Right hindlimb (tissue), 1 donor: ENCODE results near the gene DLGAP3.

Experiments
- DNase-seq: peaks from one replicate; pipeline ENCODE4 v3.0.0-alpha.2; 2018

The DLGAP3 gene

DNA sequence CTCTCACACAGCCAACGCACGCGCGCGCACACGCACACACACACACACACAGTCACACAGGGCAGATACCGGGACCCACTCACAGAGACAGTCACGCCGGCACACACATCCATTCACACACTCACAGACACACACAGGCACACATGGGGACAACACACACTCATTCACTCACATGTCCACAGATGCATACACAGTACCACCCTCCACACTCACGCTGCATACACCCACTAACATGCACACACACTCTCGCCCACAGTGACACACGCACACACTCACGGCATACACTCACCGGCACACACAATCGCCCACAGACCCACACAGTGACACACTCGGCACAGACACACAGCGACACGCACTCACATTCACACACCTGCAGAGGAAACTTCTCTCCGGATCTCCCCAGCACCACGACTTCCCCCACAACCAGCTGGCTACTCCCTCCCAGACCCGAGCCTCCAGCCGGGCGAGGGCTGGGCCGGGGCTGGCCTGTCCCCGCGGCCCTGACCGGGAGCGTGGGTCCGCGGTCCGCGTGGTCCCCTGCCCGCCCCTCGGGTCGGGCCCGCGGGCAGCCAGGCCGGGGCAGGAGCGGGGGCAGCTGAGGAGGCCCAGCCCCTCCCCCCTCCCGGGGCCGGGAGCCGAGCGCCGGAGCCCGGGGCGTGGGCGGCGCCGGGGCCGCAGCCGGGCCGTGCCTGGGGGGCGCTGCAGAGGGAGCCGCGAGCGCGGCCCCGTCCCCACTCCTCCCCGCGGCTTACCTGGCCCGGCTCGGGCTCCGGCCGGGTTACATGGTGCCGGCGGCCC is 552 bp downstream of the DLGAP3 start:
- DNase-seq = no peak

- no peak for DNase-seq
These were observed 1.3 kb downstream of the DLGAP3 start for GRCh38 chr1:34928066-34928696.

GRCh38 chr1:34927316-34927715 is 2.1 kb downstream of the DLGAP3 start:
- no peak for DNase-seq

GRCh38 chr1:34926894-34927293 is 2.6 kb downstream of the DLGAP3 start:
- no peak for DNase-seq

GRCh38 chr1:34926156-34926555 is 3.3 kb downstream of the DLGAP3 start:
- no peak for DNase-seq

DNA sequence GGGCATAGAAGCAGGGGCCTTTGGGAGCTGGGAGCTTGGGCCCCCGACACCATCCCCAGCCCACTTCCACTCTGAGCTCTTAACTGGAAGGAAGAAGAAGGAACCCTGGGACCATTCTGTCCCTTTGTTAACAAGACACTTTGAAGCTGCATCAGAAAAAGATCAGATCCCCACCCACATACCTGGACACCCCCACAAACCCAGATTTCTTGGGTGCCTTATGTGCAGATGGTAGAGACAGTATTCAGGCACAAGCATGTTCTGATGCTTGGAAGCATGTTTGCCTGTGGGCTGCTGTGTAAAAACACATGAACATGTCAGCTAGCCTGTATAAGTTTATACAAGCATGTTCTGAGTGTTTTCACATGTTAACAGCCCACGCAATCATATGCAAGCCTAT is 3.7 kb downstream of the DLGAP3 start:
- DNase-seq = no peak

DNA sequence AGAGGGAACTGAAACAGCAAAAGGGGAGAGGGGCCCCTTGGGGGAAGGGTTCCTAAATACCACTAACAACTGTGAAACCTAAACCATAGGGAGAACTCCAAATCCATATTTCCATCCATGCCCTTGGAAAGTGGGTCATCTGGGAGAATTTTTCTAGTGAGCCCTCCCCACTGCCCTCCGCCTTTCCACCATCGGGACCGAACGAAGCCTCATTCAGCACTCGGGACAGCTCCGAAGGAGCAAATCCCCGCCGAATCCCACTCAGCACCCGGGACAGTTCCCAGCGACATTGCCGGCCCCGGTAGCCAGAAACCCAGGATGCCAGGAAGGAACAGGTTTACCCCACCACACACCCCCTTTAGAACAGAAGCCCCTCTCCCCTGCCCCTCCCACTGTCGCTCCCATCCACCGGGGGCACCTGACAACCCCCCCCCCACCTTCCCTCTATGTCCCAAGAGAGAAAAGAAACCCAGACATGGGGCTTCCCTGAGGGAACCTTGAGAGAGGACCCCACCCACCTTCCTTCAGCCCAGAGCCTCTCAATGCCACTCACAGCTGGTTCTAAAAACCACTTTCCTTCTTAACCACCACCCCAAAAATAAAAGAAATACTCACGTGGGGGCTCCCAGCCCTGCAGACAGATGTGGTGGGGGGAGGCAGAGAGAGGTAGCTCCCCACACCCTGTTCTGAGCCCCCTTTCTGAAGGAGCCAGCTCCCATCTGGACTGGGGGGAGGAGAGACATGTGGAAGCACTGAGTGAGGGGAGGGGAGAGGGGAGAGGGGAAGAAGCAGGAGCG is 4.5 kb downstream of the DLGAP3 start:
- peak; percentile 84 for DNase-seq

GRCh38 chr1:34923490-34923889 is 6.0 kb downstream of the DLGAP3 start:
- DNase-seq = no peak

DNA sequence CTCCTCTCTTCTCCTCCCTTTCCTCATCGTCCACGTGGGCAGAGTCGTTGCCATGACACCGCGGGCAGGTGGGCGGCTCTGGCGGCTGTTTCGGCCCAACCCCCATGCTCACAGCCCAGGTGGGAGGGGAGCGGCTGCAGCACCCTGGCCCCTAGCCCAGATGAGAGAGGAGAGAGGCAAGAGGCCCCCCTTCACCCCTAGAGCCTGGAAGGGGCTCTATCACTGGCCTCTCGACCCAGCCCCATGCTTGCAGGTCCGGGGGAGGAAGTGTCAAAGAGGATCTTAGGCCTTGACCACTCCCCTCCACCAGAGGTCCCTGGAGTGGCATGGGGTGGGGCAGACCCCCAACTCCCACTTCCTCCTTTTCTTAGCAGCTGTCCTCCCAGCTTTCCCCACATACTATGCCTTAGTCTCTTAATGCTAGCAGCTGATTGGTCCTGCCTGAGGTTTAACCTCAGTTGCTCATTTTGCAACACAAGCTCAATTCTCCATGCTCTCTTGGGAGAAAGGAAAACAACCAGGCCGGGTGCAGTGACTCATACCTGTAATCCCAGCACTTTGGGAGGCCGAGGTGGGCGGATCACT is 10.4 kb downstream of the DLGAP3 start:
- no peak for DNase-seq

DNA sequence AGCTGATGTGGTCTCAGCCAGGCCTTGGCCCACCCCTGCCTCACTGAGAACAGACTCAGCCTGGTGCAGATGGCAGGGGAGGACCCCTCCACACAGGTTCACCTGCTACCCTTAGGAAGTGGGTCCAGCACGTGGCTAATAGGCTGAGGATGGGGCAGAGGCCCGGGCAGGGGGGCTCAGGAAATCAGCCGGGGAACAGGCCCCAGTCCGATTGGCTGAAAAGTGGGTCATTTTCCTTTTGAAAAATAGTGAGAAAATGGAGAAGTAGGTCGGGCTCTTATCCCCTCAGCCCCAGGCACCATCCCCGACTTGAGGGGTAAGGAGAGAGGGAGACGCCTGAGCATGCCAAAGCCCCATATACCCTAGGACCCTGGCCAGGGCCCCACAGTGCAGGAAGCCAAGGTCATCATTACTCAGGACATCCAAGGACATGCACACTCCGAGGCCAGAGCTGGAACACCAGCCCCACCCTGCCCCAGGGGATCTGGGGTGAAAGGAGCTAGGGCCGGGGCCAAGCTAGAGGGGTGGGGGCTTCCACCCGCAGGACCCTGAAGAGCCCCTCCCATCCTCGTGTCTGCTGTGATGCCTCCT is 11.0 kb downstream of the DLGAP3 start:
- no peak for DNase-seq

DNA sequence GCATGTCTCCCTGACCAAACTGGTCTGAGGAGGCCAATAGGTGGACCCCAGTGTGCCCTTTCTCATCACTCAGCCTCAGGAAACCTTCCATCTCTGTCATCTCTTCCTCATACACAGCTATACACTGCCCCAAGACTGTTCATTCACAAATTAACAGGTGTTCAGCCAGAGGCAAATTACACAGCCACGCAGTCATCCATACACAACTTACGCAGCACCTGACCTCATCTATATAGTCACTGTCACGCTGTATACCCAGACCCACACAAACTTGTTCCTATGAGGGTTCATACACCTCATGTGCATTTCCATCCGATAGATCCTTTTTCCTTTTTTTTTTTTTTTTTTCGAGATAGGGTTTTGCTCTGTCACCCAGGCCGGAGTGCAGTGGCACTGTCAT is 12.4 kb downstream of the DLGAP3 start:
- no peak for DNase-seq

- DNase-seq = no peak
These were observed 13.3 kb downstream of the DLGAP3 start for GRCh38 chr1:34916104-34916503.

DNA sequence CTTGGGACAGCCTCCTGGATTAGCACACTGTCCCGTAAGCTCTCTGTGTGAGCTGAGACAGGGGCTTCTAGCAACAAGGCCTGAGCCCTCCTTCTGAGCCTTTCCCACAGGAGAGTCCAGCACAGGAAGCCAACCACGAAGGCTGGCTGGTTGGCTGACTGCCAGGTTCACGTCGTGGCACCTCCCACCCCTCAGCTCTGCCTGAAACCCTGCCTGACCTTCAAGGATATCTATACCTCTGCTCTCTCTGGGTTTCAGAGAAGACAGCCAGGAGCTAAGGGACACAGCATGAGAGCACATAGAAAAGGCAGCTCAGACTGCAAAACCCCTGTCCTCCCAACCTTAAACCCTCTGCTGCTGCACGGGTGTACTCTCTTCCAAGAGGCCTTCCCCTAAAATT is 13.9 kb downstream of the DLGAP3 start:
- no peak for DNase-seq

DNA sequence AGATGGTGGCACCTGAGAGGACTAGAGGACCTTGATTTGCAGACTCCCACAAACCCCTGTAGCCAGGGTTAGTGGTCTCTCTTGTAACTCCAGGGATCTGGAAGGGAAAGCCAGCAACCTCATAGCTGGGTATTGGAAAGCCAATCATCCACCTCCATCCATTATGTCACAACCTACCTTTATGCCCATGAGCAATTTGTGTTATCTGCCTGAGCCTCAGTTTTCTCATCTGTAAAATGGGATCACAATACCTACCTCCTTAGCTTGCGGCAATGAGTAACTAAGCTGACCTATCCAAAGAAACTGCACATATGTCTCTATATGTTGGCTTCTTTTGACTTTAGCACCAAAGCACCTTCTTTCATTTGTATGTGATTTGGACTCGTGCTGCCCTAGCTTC is 14.5 kb downstream of the DLGAP3 start:
- no peak for DNase-seq

DNA sequence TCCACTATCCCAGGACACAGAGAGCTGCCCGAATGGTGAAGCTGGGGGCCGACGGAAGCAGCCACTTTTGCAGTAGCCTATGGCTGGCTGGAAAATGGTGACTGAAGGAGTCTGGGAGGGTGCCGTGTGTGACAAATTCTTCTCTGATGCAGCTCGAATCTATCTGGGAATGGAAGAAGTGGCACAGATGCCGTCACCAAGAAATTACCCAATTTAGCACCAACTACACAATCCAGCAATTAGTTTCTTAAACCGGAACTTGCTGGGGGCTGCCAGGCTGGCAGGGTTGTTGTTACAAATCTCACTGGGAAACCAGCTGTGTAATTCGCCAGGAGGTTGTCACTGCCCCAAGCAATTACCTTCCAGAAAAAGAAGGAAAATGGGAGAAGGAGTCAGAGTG is 18.0 kb downstream of the DLGAP3 start:
- DNase-seq = no peak

DNA sequence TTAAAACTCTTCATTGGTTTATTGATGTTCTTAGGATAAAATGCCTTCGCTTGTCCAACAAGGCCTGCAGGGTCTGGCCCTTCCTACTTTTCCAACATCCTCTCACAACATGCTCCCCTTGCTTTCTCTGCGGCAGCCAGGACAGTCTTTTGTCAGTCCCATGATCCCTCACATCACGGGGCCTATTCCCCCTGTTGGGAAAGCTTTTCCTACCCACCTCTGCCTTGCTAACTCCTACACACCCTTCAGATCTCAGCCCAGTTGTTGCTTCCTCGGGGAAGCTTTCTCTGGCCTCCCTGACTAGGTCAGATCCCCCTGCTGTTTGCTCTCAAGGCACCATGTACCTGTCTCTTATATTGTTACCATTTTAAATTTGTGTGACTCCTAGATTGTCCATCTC is 19.0 kb downstream of the DLGAP3 start:
- DNase-seq = no peak

GRCh38 chr1:34908369-34908768 is 21.1 kb downstream of the DLGAP3 start:
- no peak for DNase-seq

- no peak for DNase-seq
These were observed 21.9 kb downstream of the DLGAP3 start for GRCh38 chr1:34907487-34908090.

DNA sequence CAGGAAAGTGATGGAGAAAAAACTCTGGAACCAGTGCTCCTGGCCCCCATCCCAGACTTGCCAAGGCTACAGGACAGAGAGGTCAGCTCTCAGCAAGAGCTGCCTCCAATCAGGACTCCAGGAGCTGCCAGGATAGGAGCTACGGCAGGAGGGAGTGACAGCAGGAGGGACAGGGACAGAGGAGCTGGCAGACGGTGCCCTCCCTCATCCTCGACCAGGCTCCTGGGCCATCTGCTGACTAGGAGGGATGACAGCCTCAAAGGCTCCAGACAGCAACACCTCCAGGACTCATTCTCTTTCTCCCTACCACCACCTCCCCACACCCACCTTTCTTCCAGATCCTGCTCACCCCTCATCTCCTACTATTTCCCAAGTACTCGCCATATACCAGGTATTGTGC is 22.7 kb downstream of the DLGAP3 start:
- DNase-seq = no peak

- DNase-seq = no peak
These were observed 23.2 kb downstream of the DLGAP3 start for GRCh38 chr1:34906222-34906621.

DNA sequence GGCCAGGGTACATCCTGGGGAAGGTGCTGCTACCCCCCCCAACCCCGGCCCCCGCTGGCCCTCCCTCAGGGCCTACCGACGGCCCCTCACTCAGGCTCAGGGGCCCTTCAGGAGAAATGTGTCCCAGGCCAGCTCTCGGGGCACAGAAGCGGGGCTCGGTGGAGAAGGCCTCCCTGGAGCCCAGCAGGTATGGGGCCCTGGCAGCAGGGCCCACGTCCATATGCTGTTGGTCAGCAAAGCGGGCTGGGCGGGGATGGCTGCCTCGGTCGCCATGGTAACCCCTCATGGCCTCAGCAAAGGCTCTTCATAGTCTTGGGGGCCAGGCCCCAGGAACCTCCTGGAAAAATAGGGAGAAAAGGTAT is 24.4 kb downstream of the DLGAP3 start:
- DNase-seq = no peak

GRCh38 chr1:34904236-34905097 is 25.0 kb downstream of the DLGAP3 start:
- no peak for DNase-seq
